Measurements from ENCODE around the gene CREG1. TPM values are rescaled to one million over a fixed set of nuclear protein-coding genes. Genes with fewer than 3 reads are reported as not detected.

CREG1 gene
- total RNA-seq, 3 donors from 2014 or later: 47.8 to 70.6 (median 58.7) TPM

GRCh38 chr1:167514288-167514687 is 39.3 kb downstream of the CREG1 start:
- Histone ChIP-seq H3K36me3 (ENCODE audit: low read depth) (no peaks in the 10 kb centered on the region), H3K4me1 (ENCODE audit: low read depth) (no peaks in the 10 kb centered on the region), H3K4me3 (no peak overlapping the region), H3K9me3 (no peaks in the 10 kb centered on the region)
- intact Hi-C loops (cut with DNase I, micrococcal nuclease): no loop called here
- TF ChIP-seq CTCF (IDR thresholded peaks at IDR 0.05): no peak
- DNase-seq (no peak), ATAC-seq (no peak)

- DNase-seq (no peak), ATAC-seq (no peak)
- intact Hi-C loops (cut with DNase I, micrococcal nuclease): no loop called here
- H3K9me3 ChIP-seq: no peaks in the 10 kb centered on the region
- no peaks in the 10 kb centered on the region for H3K36me3 ChIP-seq (ENCODE audit: low read depth)
- no peaks in the 10 kb centered on the region for H3K4me1 ChIP-seq (ENCODE audit: low read depth)
- no peak for TF ChIP-seq CTCF (IDR thresholded peaks at IDR 0.05)
- H3K4me3 ChIP-seq: no peak overlapping the region
Observed at GRCh38 chr1:167512046-167512654, 41.4 kb downstream of the CREG1 start.

GRCh38 chr1:167511374-167511986 is 42.1 kb downstream of the CREG1 start:
- no peaks in the 10 kb centered on the region for H3K4me1 ChIP-seq (ENCODE audit: low read depth)
- TF ChIP-seq CTCF (IDR thresholded peaks at IDR 0.05): no peak
- ATAC-seq: no peak
- H3K9me3 ChIP-seq: no peaks in the 10 kb centered on the region
- no peak for DNase-seq
- intact Hi-C loops (cut with DNase I, micrococcal nuclease): no loop called here
- no peaks in the 10 kb centered on the region for H3K36me3 ChIP-seq (ENCODE audit: low read depth)
- H3K4me3 ChIP-seq: no peak overlapping the region

- Histone ChIP-seq H3K36me3 (ENCODE audit: low read depth) (no peaks in the 10 kb centered on the region), H3K4me3 (no peak overlapping the region), H3K4me1 (ENCODE audit: low read depth) (no peaks in the 10 kb centered on the region), H3K9me3 (no peaks in the 10 kb centered on the region)
- DNase-seq (no peak), ATAC-seq (no peak)
- intact Hi-C loops (cut with DNase I, micrococcal nuclease): no loop called here
- TF ChIP-seq CTCF (IDR thresholded peaks at IDR 0.05): no peak
Observed at GRCh38 chr1:167510881-167511280, 42.7 kb downstream of the CREG1 start.

- DNase-seq (no peak), ATAC-seq (no peak)
- intact Hi-C loops (cut with DNase I, micrococcal nuclease): no loop called here
- no peaks in the 10 kb centered on the region for H3K4me1 ChIP-seq (ENCODE audit: low read depth)
- no peaks in the 10 kb centered on the region for H3K9me3 ChIP-seq
- no peak overlapping the region for H3K4me3 ChIP-seq
- no peak for TF ChIP-seq CTCF (IDR thresholded peaks at IDR 0.05)
- no peaks in the 10 kb centered on the region for H3K36me3 ChIP-seq (ENCODE audit: low read depth)
Observed at GRCh38 chr1:167510244-167510643, 43.3 kb downstream of the CREG1 start.

All from mucosa of descending colon (tissue), 3 donors.